WTC11 (cell line): ENCODE data around the gene ATXN7.

Experiments
- ATF2 ChIP-seq: sonication (generic); formaldehyde crosslinking; IDR thresholded peaks from 2 replicates; pipeline ENCODE4 v1.8.1; 2022; ENCODE audit warnings: low read depth, missing genetic modification reagents, borderline replicate concordance
- CBFB ChIP-seq: sonication (generic); formaldehyde crosslinking; IDR thresholded peaks from 2 replicates; pipeline ENCODE4 v1.8.1; 2022; ENCODE audit warnings: mild to moderate bottlenecking, low read depth, missing genetic modification reagents
- CTCF ChIP-seq: fragments of 200-600 bp; IDR thresholded peaks from 2 replicates; pipeline ENCODE4 v1.8.0; 2022; ENCODE audit warnings: antibody characterized with exemption
- ELF4 ChIP-seq: sonication (generic); formaldehyde crosslinking; IDR thresholded peaks from 2 replicates; pipeline ENCODE4 v1.8.1; 2022; ENCODE audit warnings: low read depth, mild to moderate bottlenecking, moderate library complexity, missing genetic modification reagents
- ESRRA ChIP-seq: sonication (generic); formaldehyde crosslinking; IDR thresholded peaks from 2 replicates; pipeline ENCODE4 v1.8.1; 2022; ENCODE audit warnings: mild to moderate bottlenecking, missing genetic modification reagents, borderline replicate concordance
- JUN ChIP-seq: sonication (generic); formaldehyde crosslinking; IDR thresholded peaks from 2 replicates; pipeline ENCODE4 v1.8.0; 2023; ENCODE audit warnings: mild to moderate bottlenecking, missing genetic modification reagents

- no peak for TF ChIP-seq CTCF
- no peak for TF ChIP-seq ESRRA (CRISPR knock-in tag)
- TF ChIP-seq CBFB = no peak
- TF ChIP-seq ATF2 = no peak
- no peak for TF ChIP-seq ELF4 (CRISPR knock-in tag)
- no peak for TF ChIP-seq JUN (CRISPR knock-in tag)
These were observed 31.9 kb downstream of the ATXN7 start for GRCh38 chr3:63895422-63896189.
